Activated CD8-positive, alpha-beta T cell treated with anti-CD3 and anti-CD28 coated beads for 36 hours (primary cell): ENCODE results near the gene CD244. TPM values are rescaled to one million over a fixed set of nuclear protein-coding genes. Genes with fewer than 3 reads are reported as not detected.

Source experiments
- ATAC-seq: fragments of 200-7000 bp; cut with Tn5 transposase; one replicate; pipeline ENCODE4 v1.10.0; 2021; ENCODE audit warnings: mild to moderate bottlenecking, moderate library complexity
- CTCF ChIA-PET: fragments of 350-600 bp; sonication (Branson Sonifier 250); formaldehyde crosslinking; loops from one replicate; lab custom pipeline; 2021; ENCODE audit warnings: antibody characterized with exemption; lab: Charles Lee
- POLR2A ChIA-PET: fragments of 350-600 bp; sonication (Branson Sonifier 250); formaldehyde crosslinking; loops from one replicate; lab custom pipeline; 2021; ENCODE audit warnings: antibody characterized with exemption; lab: Charles Lee
- DNase-seq: peaks from one replicate; pipeline ENCODE4 v3.0.0-alpha.2; 2020
- H3K27ac Mint-ChIP-seq: one replicate; pipeline ENCODE4 v1.8.0; 2021; ENCODE audit warnings: mild to moderate bottlenecking, mixed read lengths
- H3K27me3 Mint-ChIP-seq: one replicate; pipeline ENCODE4 v1.8.0; 2021; ENCODE audit warnings: mixed read lengths
- H3K36me3 Mint-ChIP-seq: one replicate; pipeline ENCODE4 v1.8.0; 2021; ENCODE audit warnings: low read depth, mixed read lengths
- H3K4me1 Mint-ChIP-seq: one replicate; pipeline ENCODE4 v1.8.0; 2021; ENCODE audit warnings: low read depth, mixed read lengths
- H3K4me3 Mint-ChIP-seq: one replicate; pipeline ENCODE4 v1.8.0; 2021; ENCODE audit warnings: mild to moderate bottlenecking, moderate library complexity, mixed read lengths
- H3K9me3 Mint-ChIP-seq: one replicate; pipeline ENCODE4 v1.8.0; 2021; ENCODE audit warnings: mixed read lengths
- CTCF ChIP-seq: fragments of 200-600 bp; IDR thresholded peaks from one replicate; pipeline ENCODE4 v1.8.0; 2022; ENCODE audit warnings: antibody characterized with exemption, mild to moderate bottlenecking
- intact Hi-C: fragments of 100-400 bp; cut with micrococcal nuclease; formaldehyde crosslinking; loops from one replicate; pipeline ENCODE4 v1.10.0; 2022
- total RNA-seq, 2 experiments: library from RNA; stranded (reverse); gene quantifications; one replicate each; pipeline ENCODE4 v1.2.3, GENCODE V29; 2021

CD244 gene
- total RNA-seq, 2 experiments from 2014 or later, result 1.4 to 1.8 TPM

DNA sequence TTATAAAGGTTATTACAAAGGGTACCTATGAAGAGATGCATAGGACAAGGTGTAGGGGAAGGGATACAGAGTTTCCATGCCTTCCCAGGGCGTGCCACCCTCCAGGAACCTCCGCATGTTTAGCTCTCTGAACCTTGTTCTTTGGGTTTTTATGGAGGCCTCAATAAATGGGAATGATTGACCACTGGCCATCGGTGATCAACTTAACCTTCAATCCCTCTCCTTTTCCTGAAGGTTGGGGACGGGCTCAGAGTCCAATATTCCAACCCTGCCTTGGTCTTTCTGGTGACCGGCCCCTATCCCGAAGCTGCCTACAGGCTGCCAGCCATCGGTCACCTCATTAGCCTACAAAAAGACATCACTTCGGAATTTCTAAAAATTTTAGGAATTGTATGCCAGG lies 11.7 kb downstream of the CD244 start:
- Mint-ChIP-seq H3K27ac (no peak overlapping the region), H3K27me3 (no peaks in the 10 kb centered on the region), H3K4me3 (no peak overlapping the region), H3K36me3 (no peaks in the 10 kb centered on the region), H3K9me3 (peaks cover 2% of the 10 kb centered on the region), H3K4me1 (peaks cover 15% of the 10 kb centered on the region)
- ATAC-seq, result no peak
- TF ChIP-seq CTCF, result no peak
- ChIA-PET POLR2A (interaction anchor here (0.9 to 1.4 kb wide), 4 partner anchors 10 to 13 kb away, joined by 3 to 4 read pairs (median 4); partner anchors contain the start of gene CD244), CTCF (interaction anchor here (1.2 to 2.0 kb wide), 7 partner anchors 10 to 124 kb away, joined by 3 to 9 read pairs (median 5); no protein-coding TSS in a partner anchor)
- DNase-seq, result no peak
- intact Hi-C loops, result no loop called here

DNA sequence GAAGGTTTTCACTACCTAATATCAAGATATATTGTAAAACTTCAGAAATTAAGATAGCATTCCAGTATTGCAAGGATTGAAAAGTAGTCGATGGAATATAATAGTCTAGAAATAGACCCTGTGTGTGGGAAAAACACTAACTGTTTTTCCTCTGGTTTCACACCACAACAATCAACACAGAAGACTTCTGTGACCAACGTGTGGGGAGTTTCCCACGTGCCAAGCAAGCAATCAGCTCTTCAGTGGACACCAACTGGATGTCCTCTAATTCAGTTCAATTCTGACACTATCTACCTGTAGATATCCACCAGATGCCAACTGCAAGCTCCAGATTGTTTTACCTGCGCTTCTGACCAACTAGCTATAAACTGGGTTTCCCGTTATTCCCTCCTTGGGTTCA lies 12.1 kb downstream of the CD244 start:
- Mint-ChIP-seq H3K4me1 (peaks cover 15% of the 10 kb centered on the region), H3K27ac (no peak overlapping the region), H3K4me3 (no peak overlapping the region), H3K27me3 (no peaks in the 10 kb centered on the region), H3K36me3 (no peaks in the 10 kb centered on the region), H3K9me3 (peaks cover 2% of the 10 kb centered on the region)
- CTCF ChIA-PET, result interaction anchor here (0.8 to 3.3 kb wide), 9 partner anchors 10 to 139 kb away, joined by 3 to 9 read pairs (median 5); partner anchors contain the start of gene CD244
- TF ChIP-seq CTCF, result no peak
- ATAC-seq, result no peak
- POLR2A ChIA-PET, result interaction anchor here (0.6 to 1.4 kb wide), 6 partner anchors 9 to 109 kb away, joined by 3 to 4 read pairs (median 4); partner anchors contain the start of gene CD244
- no peak for DNase-seq
- intact Hi-C loops, result no loop called here

DNA sequence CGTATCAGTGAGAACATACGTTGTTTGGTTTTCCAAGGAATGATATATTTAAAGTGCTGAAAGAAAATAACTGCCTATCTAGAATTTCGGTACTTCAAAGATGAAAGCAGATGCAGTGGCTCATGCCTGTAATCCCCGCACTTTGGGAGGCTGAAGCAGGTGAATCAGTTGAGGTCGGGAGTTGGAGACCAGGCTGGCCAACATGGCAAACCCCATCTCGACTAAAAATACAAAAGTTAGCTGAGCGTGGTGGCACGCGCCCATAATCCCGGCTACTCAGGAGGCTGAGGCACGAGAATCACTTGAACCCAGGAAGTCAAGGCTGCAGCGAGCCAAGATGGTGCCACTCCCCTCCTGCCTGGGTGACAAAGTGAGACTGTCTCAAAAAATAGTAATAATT lies 16.4 kb downstream of the CD244 start:
- ATAC-seq (no peak), DNase-seq (no peak)
- H3K4me3 Mint-ChIP-seq, result no peak overlapping the region
- ChIA-PET POLR2A (no interaction called here), CTCF (interaction anchor here (1.2 to 2.5 kb wide), 5 partner anchors 9 to 105 kb away, joined by 3 to 10 read pairs (median 4); no protein-coding TSS in a partner anchor)
- no peaks in the 10 kb centered on the region for H3K36me3 Mint-ChIP-seq
- H3K27me3 Mint-ChIP-seq, result no peaks in the 10 kb centered on the region
- intact Hi-C loops, result no loop called here
- TF ChIP-seq CTCF, result no peak
- no peaks in the 10 kb centered on the region for H3K9me3 Mint-ChIP-seq
- H3K4me1 Mint-ChIP-seq, result peaks cover 20% of the 10 kb centered on the region
- no peak overlapping the region for H3K27ac Mint-ChIP-seq

DNA sequence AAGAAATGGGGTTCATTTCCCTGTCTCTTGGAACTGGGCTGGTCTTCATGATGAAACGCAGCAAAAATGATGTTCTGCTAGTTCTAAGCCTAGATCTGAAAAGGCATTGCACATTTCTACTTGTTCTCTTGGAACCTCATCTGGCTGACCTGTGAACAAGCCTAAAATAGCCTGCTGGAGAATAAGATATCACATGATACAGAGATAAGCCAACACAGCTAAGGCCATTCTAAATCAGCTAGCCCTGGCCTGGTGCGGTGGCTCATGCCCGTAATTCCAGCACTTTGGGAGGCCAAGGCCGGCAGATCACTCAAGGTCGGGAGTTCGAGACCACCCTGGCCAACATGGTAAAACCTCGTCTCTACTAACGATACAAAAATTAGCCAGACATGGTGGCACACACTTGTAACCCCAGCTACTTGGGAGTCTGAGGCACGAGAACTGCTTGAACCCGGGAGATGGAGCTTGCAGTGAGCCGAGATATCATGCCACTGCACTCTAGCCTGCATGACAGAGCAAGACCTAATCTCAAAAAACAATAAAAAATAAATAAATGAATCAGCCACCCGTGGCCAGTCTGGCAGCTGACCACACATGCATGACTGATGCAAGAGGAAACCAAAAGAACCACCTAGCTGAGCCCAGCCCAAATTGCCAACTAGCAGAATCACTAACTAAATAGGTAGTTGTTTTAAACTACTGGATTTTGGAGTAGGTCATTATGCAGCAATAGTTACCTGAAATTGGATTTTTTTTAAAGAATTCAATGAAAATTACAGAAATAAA lies 18.0 kb downstream of the CD244 start:
- POLR2A ChIA-PET, result no interaction called here
- peaks cover 20% of the 10 kb centered on the region for H3K4me1 Mint-ChIP-seq
- H3K27ac Mint-ChIP-seq, result no peak overlapping the region
- CTCF ChIA-PET, result interaction anchor here (0.7 to 12.6 kb wide), 7 partner anchors 9 to 110 kb away, joined by 3 to 298 read pairs (median 4); partner anchors contain the start of gene ITLN2
- intact Hi-C loops, result no loop called here
- no peaks in the 10 kb centered on the region for H3K9me3 Mint-ChIP-seq
- H3K4me3 Mint-ChIP-seq, result no peak overlapping the region
- no peak for TF ChIP-seq CTCF
- DNase-seq, result peak; percentile 33
- no peak for ATAC-seq
- no peaks in the 10 kb centered on the region for H3K36me3 Mint-ChIP-seq
- H3K27me3 Mint-ChIP-seq, result no peaks in the 10 kb centered on the region

DNA sequence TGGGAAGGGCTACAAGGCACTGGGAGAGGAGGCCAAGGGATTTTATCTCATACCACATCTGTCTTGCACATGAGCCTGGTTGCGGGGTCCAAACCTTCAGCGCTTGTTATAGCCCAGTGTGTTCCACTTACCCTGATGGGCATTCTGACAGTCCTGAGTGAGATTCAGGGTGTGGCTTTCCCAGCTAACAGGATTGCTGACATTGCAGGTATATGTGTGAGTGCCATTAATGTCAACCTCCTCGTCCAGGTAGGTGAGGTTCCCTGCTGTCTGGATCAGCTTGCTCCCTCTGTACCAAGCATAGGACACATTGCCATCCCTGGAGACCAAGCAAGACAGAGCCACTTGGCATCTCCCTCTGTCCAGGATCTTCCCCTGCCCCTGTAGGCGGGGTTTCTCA lies 21.6 kb downstream of the CD244 start:
- peaks cover 51% of the 10 kb centered on the region for H3K4me1 Mint-ChIP-seq

More for the DNA sequence above, 21.6 kb downstream of the CD244 start:
- TF ChIP-seq CTCF, result no peak
- no peaks in the 10 kb centered on the region for H3K36me3 Mint-ChIP-seq
- H3K27me3 Mint-ChIP-seq, result no peaks in the 10 kb centered on the region
- CTCF ChIA-PET, result interaction anchor here (0.9 to 12.6 kb wide), 9 partner anchors 9 to 133 kb away, joined by 3 to 298 read pairs (median 3); partner anchors contain the start of gene ITLN2
- H3K27ac Mint-ChIP-seq, result no peak overlapping the region
- DNase-seq (no peak), ATAC-seq (no peak)
- POLR2A ChIA-PET, result interaction anchor here (1.3 to 1.8 kb wide), 2 partner anchors 9 to 15 kb away, joined by 4 read pairs; no protein-coding TSS in a partner anchor
- no peak overlapping the region for H3K4me3 Mint-ChIP-seq
- no peaks in the 10 kb centered on the region for H3K9me3 Mint-ChIP-seq
- intact Hi-C loops, result no loop called here
